SK-N-MC (cell line): ENCODE data around the gene IL9R.
"Not testable (repeated sequence)": the region's sequence is repeated elsewhere in the genome, so short reads cannot be mapped to it uniquely, and the experiment has no call there.

Experiments
- DNase-seq: peaks from one replicate; pipeline ENCODE4 v3.0.0-alpha.2; 2011; ENCODE audit warnings: low read depth, low spot score
- H3K27ac ChIP-seq: fragments of 200-600 bp; sonication (generic); 2 replicates; pipeline ENCODE4 v1.5.1; 2016; ENCODE audit warnings: mixed run types
- H3K36me3 ChIP-seq: fragments of 200-600 bp; sonication (generic); 2 replicates; pipeline ENCODE4 v1.6.1; 2017; ENCODE audit warnings: antibody characterized with exemption, low read length, mixed read lengths; ENCODE audit not compliant: insufficient read depth
- H3K4me3 ChIP-seq: fragments of 200-600 bp; sonication (generic); 2 replicates; pipeline ENCODE4 v1.5.1; 2016
- H3K9ac ChIP-seq: fragments of 200-600 bp; sonication (generic); 2 replicates; pipeline ENCODE4 v1.8.0; 2017; ENCODE audit warnings: mixed run types, mixed read lengths; ENCODE audit not compliant: insufficient read length
- H3K9me3 ChIP-seq: fragments of 200-600 bp; sonication (generic); 2 replicates; pipeline ENCODE4 v1.6.1; 2017; ENCODE audit warnings: low read depth, mild to moderate bottlenecking, antibody characterized with exemption, low read length, moderate library complexity, mixed read lengths
- EZH2 ChIP-seq: fragments of 200-600 bp; sonication (generic); IDR thresholded peaks from one replicate; pipeline ENCODE4 v1.6.1; 2017; ENCODE audit warnings: antibody characterized with exemption
- FOXP2 ChIP-seq: optimal IDR thresholded peaks from 2 replicates; pipeline ENCODE3; 2011; ENCODE audit warnings: mild to moderate bottlenecking, moderate library complexity; ENCODE audit not compliant: insufficient read depth; ENCODE audit errors: extremely low read length, control extremely low read depth
- POLR2AphosphoS5 ChIP-seq: IDR thresholded peaks from 2 replicates; pipeline ENCODE4 v1.6.1; 2012; ENCODE audit warnings: mild to moderate bottlenecking, low read depth, low read length, borderline replicate concordance

The IL9R gene

GRCh38 chrX:155988859-155989258, 8.6 kb upstream of the IL9R start:
- H3K4me3 ChIP-seq: no peak overlapping the region
- no peak overlapping the region for H3K9ac ChIP-seq
- no peak for DNase-seq
- no peaks in the 10 kb centered on the region for H3K36me3 ChIP-seq
- H3K27ac ChIP-seq: no peak overlapping the region
- TF ChIP-seq POLR2AphosphoS5 (no peak), FOXP2 (no peak), EZH2 (no peak)
- H3K9me3 ChIP-seq: no peaks in the 10 kb centered on the region

DNA sequence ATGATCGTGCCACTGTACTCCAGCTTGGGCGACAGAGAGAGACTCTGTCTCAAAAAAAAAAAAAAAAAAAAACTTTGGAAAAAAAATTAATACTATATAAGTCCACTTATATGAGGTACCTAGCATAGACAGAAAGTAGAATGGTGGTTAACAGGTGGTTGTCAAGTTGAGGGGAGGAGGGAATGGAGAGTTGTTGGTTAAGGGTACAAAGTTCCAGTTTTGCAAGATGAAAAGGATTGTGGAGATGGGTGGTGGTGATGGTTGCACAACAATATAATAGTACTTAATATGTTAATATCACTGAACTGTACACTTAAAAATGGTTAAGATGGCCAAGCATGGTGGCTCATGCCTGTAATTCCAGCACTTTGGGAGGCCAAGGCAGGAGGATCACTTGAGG, 4.1 kb upstream of the IL9R start:
- no peak for DNase-seq
- Histone ChIP-seq H3K9me3 (no peaks in the 10 kb centered on the region), H3K4me3 (no peak overlapping the region), H3K9ac (no peak overlapping the region), H3K36me3 (no peaks in the 10 kb centered on the region), H3K27ac (no peak overlapping the region)
- no peak for TF ChIP-seq POLR2AphosphoS5

DNA sequence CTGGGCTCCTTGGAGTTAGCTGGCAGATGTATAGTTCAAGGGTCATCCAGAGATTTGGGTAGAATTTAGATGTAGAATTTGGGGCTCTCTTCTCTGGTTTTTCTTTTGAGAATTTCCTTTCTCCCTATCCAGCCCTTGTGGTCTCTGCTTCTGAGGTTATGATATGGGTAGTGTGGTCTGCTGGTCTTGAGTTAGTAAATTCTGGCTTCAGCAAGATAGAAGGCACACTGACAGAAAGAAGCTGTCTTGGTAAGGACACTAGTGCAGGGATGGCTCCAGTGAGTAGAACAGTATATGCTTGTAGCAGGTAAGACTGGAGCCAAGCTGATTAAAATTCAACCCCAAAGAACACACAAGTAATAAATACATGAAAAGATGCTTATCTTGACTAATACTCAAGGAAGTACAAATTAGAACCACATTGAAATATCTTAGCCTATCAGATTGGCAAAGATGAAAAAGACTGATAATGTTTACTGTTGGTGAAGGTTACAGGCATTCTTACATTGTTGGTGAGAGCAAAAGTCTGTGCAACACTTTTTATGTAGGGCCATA, 2.1 kb upstream of the IL9R start:
- Histone ChIP-seq H3K27ac (no peak overlapping the region), H3K9me3 (no peaks in the 10 kb centered on the region), H3K9ac (no peak overlapping the region), H3K4me3 (no peak overlapping the region), H3K36me3 (no peaks in the 10 kb centered on the region)
- TF ChIP-seq EZH2 (no peak), FOXP2 (no peak), POLR2AphosphoS5 (no peak)
- no peak for DNase-seq

- Histone ChIP-seq H3K36me3 (no peaks in the 10 kb centered on the region), H3K9me3 (no peaks in the 10 kb centered on the region), H3K9ac (no peak overlapping the region), H3K27ac (no peak overlapping the region), H3K4me3 (no peak overlapping the region)
- DNase-seq: no peak
- TF ChIP-seq POLR2AphosphoS5: no peak
- TF ChIP-seq FOXP2: no peak
These were observed 620 bp downstream of the IL9R start for GRCh38 chrX:155998116-155998515.

DNA sequence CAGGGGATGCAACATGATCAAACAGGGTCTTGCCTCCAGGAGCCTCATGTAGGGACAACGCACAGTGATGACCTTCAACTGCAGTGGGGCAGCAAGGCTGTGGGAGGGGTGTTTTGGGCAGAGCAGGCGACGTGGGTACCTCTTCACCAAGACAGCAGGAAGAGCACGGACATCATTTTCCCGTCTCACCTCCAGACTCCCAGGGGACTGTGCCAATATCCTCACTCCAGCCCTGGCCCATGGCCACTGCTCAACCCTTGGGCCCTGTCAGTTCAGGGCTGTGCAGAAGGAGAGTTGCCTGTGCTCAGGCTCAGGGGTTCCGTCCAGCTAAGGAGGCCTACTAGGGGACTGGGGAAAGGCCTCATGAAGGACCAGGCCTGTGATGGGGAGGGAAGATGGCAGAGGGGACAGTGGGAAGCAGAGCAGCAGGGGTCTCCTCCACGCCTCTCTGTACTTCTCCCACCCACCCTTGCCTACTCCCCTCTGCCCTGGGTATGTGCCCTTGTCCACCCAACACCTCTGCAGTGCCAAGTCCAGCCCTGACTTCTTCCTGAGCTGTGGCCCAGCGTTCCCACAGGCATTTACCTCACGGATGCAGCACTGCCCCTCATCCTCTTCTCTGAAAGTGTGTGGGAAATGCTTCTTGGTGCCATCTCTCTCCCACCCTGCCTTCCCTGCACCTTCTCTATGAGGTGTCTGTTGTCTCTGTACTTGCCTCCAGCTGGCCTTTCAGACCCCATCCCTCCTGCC, 1.4 kb downstream of the IL9R start:
- Histone ChIP-seq H3K36me3 (no peaks in the 10 kb centered on the region), H3K9ac (no peak overlapping the region), H3K27ac (no peak overlapping the region), H3K4me3 (no peak overlapping the region), H3K9me3 (no peaks in the 10 kb centered on the region)
- no peak for TF ChIP-seq POLR2AphosphoS5
- TF ChIP-seq EZH2: no peak
- no peak for TF ChIP-seq FOXP2
- no peak for DNase-seq

- not testable (repeated sequence) for H3K9me3 ChIP-seq, DNase-seq, H3K36me3 ChIP-seq, H3K9ac ChIP-seq, H3K4me3 ChIP-seq, H3K27ac ChIP-seq
These were observed 2.3 kb downstream of the IL9R start for GRCh38 chrX:155999751-156000150.

DNA sequence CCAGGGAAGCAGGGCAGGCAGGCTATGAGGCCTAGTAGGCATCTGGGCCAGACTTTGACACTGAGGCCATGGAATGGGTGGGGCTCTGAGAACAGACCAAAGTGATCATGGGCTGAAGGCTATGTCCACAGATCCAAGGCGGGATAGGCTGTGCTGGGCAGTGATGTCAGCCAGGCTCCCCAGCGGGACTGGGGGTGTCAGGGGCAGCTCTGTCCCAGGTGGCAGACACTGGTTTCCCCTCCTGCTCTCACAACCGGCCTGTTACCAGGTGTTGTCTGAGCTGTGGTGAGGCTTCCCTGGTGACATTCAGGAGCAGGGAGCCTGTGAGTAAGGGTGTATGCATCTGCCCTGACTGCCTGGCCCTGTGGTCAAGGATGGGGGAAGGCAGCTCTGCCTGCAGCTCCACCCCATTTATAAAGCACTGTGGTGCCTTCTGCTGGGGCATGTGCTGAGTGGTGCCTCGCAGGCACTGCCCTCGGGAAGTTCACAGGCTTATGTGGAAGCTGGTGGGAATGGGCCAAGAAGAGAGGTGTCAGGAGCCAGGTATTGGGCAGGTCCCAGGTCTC, 2.9 kb downstream of the IL9R start:
- H3K9me3 ChIP-seq: no peaks in the 10 kb centered on the region
- H3K27ac ChIP-seq: no peak overlapping the region
- TF ChIP-seq POLR2AphosphoS5 (no peak), EZH2 (no peak), FOXP2 (no peak)
- H3K4me3 ChIP-seq: no peak overlapping the region
- H3K9ac ChIP-seq: no peak overlapping the region
- no peaks in the 10 kb centered on the region for H3K36me3 ChIP-seq
- DNase-seq: no peak

DNA sequence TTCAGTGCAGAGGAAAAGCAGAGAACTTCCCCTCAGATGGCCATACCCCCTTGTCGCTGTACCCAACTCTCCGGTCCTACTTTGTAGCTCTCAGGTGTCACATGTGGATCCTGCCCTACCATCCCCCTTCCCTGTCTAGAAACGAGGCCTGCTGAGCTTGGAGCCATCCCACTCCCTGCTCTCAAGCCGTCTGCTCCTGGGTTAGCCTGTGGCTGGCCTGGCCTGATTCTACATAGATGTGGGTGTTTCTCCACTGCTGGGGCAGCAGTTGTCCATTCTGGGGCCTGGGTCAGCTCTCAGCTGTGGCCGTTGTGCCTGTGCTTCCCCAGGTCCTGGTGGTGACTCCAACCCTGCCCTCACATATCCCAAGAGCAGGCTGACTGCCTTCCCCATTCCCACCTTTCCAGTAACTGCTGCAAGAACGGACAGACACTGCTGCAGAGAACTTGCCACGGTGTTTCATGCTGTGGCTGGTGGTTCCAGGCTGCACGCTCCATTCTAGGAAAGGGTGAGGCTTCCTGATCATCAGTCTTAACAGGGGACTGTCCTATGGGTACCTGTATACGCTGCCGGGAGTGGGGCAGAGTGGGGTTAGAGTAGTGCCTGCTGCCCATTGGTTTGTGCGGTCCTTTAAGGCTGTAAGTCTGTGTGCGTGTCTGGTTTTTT, 3.6 kb downstream of the IL9R start:
- Histone ChIP-seq H3K9ac (no peak overlapping the region), H3K36me3 (no peaks in the 10 kb centered on the region), H3K9me3 (no peaks in the 10 kb centered on the region), H3K4me3 (no peak overlapping the region), H3K27ac (no peak overlapping the region)
- DNase-seq: no peak
- no peak for TF ChIP-seq POLR2AphosphoS5
- no peak for TF ChIP-seq FOXP2
- no peak for TF ChIP-seq EZH2
